GM12878 (cell line): ENCODE measurements around the gene ZBED1. TPM values are rescaled to one million over a fixed set of nuclear protein-coding genes. Genes with fewer than 3 reads are reported as not detected.

Source experiments
- ATAC-seq: fragments of 200-7000 bp; cut with Tn5 transposase; 3 replicates; pipeline ENCODE4 v1.9.1; 2020; ENCODE audit warnings: mild to moderate bottlenecking, moderate library complexity
- BruUV-seq: library from RNA; stranded (reverse); fragments of 400-500 nt; replicated peaks from 2 replicates; lab custom pipeline; 2021; lab: Mats Ljungman, UMichigan
- CTCF ChIA-PET: fragments of 300-600 bp; sonication (Branson Sonifier 250); formaldehyde crosslinking; extraction: SDS; loops from one replicate; lab custom pipeline; 2021; ENCODE audit warnings: inconsistent platforms; lab: Yijun Ruan, JAX
- POLR2A ChIA-PET: fragments of 350-600 bp; formaldehyde crosslinking; extraction: SDS; loops from one replicate; lab custom pipeline; 2021; ENCODE audit warnings: inconsistent platforms; lab: Charles Lee
- RAD21 ChIA-PET: fragments of 300-600 bp; sonication (Branson Sonifier 250); formaldehyde crosslinking; loops from one replicate; lab custom pipeline; 2023; ENCODE audit warnings: antibody characterized with exemption; ENCODE audit not compliant: unreplicated experiment; lab: Charles Lee
- SMC1A ChIA-PET: fragments of 300-600 bp; sonication (Branson Sonifier 250); formaldehyde crosslinking; loops from one replicate; lab custom pipeline; 2023; ENCODE audit not compliant: unreplicated experiment, uncharacterized antibody; lab: Charles Lee
- DNase-seq: peaks from one replicate; pipeline ENCODE4 v3.0.0-alpha.2; 2011; ENCODE audit warnings: low read depth, low spot score
- FAIRE-seq: peaks from 3 replicates; lab custom pipeline; 2011; peaks lifted over from hg19 to GRCh38; lab: Jason Lieb, UNC
- H2AFZ ChIP-seq: 2 replicates; pipeline ENCODE4 v1.6.0; 2011; ENCODE audit warnings: low read depth, low read length, control low read depth; ENCODE audit not compliant: control insufficient read depth
- H3K27ac ChIP-seq: 2 replicates; pipeline ENCODE4 v1.5.1; 2011; ENCODE audit warnings: control low read depth; ENCODE audit not compliant: control insufficient read depth, insufficient read depth
- H3K27me3 ChIP-seq, 2 experiments: replicated peaks in 1 of 2; 2 replicates each; pipeline versions ENCODE4 v1.6.0 to v1.6.1; 2011; ENCODE audit warnings: low read length in 1 of 2; ENCODE audit not compliant: control insufficient read depth in 2 of 2, insufficient read depth in 2 of 2
- H3K36me3 ChIP-seq, 2 experiments: 2 replicates each; pipeline ENCODE4 v1.5.1; 2011; ENCODE audit warnings: low read length in 1 of 2; ENCODE audit not compliant: control insufficient read depth in 2 of 2, insufficient read depth in 2 of 2
- H3K4me1 ChIP-seq: 2 replicates; pipeline ENCODE4 v1.6.1; 2011; ENCODE audit warnings: mild to moderate bottlenecking, low read length, moderate library complexity, mixed read lengths; ENCODE audit not compliant: control insufficient read depth, insufficient read depth
- H3K4me2 ChIP-seq: 2 replicates; pipeline ENCODE4 v1.6.0; 2011; ENCODE audit warnings: control low read depth; ENCODE audit not compliant: control insufficient read depth, insufficient read depth
- H3K4me3 ChIP-seq: fragments of 200-600 bp; sonication (generic); 2 replicates; pipeline ENCODE4 v1.5.1; 2016
- H3K79me2 ChIP-seq: 2 replicates; pipeline ENCODE4 v1.6.0; 2011; ENCODE audit warnings: low read length; ENCODE audit not compliant: control insufficient read depth, insufficient read depth
- H3K9ac ChIP-seq: 2 replicates; pipeline ENCODE4 v1.8.0; 2011; ENCODE audit warnings: low read length, control low read depth, mixed read lengths; ENCODE audit not compliant: control insufficient read depth, insufficient read depth
- H3K9me3 ChIP-seq: replicated peaks from 3 replicates; pipeline ENCODE4 v1.5.1; 2011; ENCODE audit warnings: mild to moderate bottlenecking, low read length; ENCODE audit not compliant: control insufficient read depth, insufficient read depth
- H4K20me1 ChIP-seq: 2 replicates; pipeline ENCODE4 v1.6.0; 2011; ENCODE audit not compliant: control insufficient read depth, insufficient read depth
- ATF3 ChIP-seq: IDR thresholded peaks from 2 replicates; pipeline ENCODE4 v1.6.1; 2011; ENCODE audit warnings: low read depth, mild to moderate bottlenecking, low read length, moderate library complexity, borderline replicate concordance; ENCODE audit errors: extremely low read depth
- CBX3 ChIP-seq: fragments of 200-600 bp; sonication (generic); IDR thresholded peaks from 2 replicates; pipeline ENCODE4 v1.6.1; 2016; ENCODE audit warnings: low read depth, borderline replicate concordance
- ELK1 ChIP-seq: IDR thresholded peaks from 2 replicates; pipeline ENCODE4 v1.6.1; 2012; ENCODE audit warnings: low read depth, low read length, improper control_type of control experiment
- HDGF ChIP-seq: fragments of 450-650 bp; IDR thresholded peaks from 2 replicates; pipeline ENCODE4 v1.6.1; 2016; ENCODE audit warnings: antibody characterized with exemption
- IKZF2 ChIP-seq, 2 experiments: fragments of 450-650 bp; IDR thresholded peaks; 2 replicates each; pipeline ENCODE4 v1.6.1; 2017; ENCODE audit warnings: mild to moderate bottlenecking in 2 of 2, moderate library complexity in 2 of 2
- NFXL1 ChIP-seq: fragments of 450-650 bp; IDR thresholded peaks from 2 replicates; pipeline ENCODE4 v1.6.1; 2017; ENCODE audit warnings: antibody characterized with exemption, mild to moderate bottlenecking, borderline replicate concordance
- PKNOX1 ChIP-seq: fragments of 450-650 bp; IDR thresholded peaks from 2 replicates; pipeline ENCODE4 v1.6.1; 2016; ENCODE audit warnings: mild to moderate bottlenecking
- SRF ChIP-seq, 2 experiments: IDR thresholded peaks; 2 replicates each; pipeline ENCODE4 v1.6.1; 2011; ENCODE audit warnings: low read depth in 2 of 2, low read length in 2 of 2, mild to moderate bottlenecking in 1 of 2, moderate library complexity in 1 of 2
- SUPT20H ChIP-seq: IDR thresholded peaks from 2 replicates; pipeline ENCODE4 v1.6.1; 2011; ENCODE audit warnings: low read depth, mild to moderate bottlenecking, low read length, moderate library complexity, borderline replicate concordance; ENCODE audit not compliant: control insufficient read depth
- ZBED1 ChIP-seq: IDR thresholded peaks from 2 replicates; pipeline ENCODE4 v1.6.1; 2016; ENCODE audit warnings: borderline replicate concordance
- ZNF207 ChIP-seq: fragments of 450-650 bp; IDR thresholded peaks from 2 replicates; pipeline ENCODE4 v1.6.1; 2014; ENCODE audit warnings: antibody characterized with exemption, mild to moderate bottlenecking, borderline replicate concordance
- ZNF24 ChIP-seq: fragments of 450-650 bp; IDR thresholded peaks from 2 replicates; pipeline ENCODE4 v1.6.1; 2017; ENCODE audit warnings: antibody characterized with exemption, mild to moderate bottlenecking
- ZSCAN29 ChIP-seq: fragments of 450-650 bp; IDR thresholded peaks from 2 replicates; pipeline ENCODE4 v1.6.1; 2017; ENCODE audit warnings: mild to moderate bottlenecking, moderate library complexity
- WGBS: methylation state at CpG from one replicate; pipeline ENCODE4 v1.1.6; 2016; ENCODE audit warnings: low lambda C conversion rate; ENCODE audit not compliant: insufficient replicate concordance, insufficient coverage; ENCODE audit errors: missing lambda C conversion rate; 5-methylcytosine and 5-hydroxymethylcytosine counted together
- in situ Hi-C: fragments of 300-500 bp; cut with MboI; formaldehyde crosslinking; loops from 9 replicates; pipeline ENCODE4 v1.14.3; 2018; ENCODE audit warnings: mixed read lengths
- intact Hi-C: fragments of 100-400 bp; cut with micrococcal nuclease; formaldehyde crosslinking; loops from one replicate; pipeline ENCODE4 v1.14.2; 2022; ENCODE audit not compliant: unreplicated experiment
- polyA plus RNA-seq, 11 experiments: library from polyadenylated mRNA; depleted of rRNA in 4 of 11; unstranded in 6 of 11; stranded (reverse) in 5 of 11; fragments of >200 nt; fragmentation: Nextera tagmentation in 4 of 11; fragmentation: Illumina TruSeq in 1 of 11; extraction: Ambion mirVana in 4 of 11; extraction: Trizol in 1 of 11; gene quantifications; 1 replicate in 1 of 11; 2 replicates in 10 of 11; pipeline versions ENCODE4 v1.2.1 to v1.2.3, GENCODE V29; 2011 to 2016; ENCODE audit warnings: inconsistent platforms in 2 of 11, missing spikeins in 2 of 11, low read depth in 1 of 11
- total RNA-seq, 4 experiments: library from RNA; depleted of rRNA in 3 of 4; stranded (reverse); fragments of >200 nt in 3 of 4; fragmentation: Illumina TruSeq in 1 of 4; extraction: Trizol in 1 of 4; gene quantifications; 2 replicates each; pipeline versions ENCODE4 v1.2.1 to v1.2.3, GENCODE V29; 2013 to 2021

Gene ZBED1
- total and polyA plus RNA-seq, 10 of the 15 experiments (the other 5 are each of a cell fraction or from before 2014, with no cell fraction given) = 1.9 to 75.5 (median 40.5) TPM

- Histone ChIP-seq H3K9me3 (peaks cover 3% of the 10 kb centered on the region; the same call in 2 of the 3 replicates), H3K36me3 (no peaks in the 10 kb centered on the region), H3K4me3 (no peak overlapping the region), H3K9ac (no peak overlapping the region), H3K27ac (no peak overlapping the region), H3K27me3 (no peaks in the 10 kb centered on the region), H4K20me1 (no peaks in the 10 kb centered on the region), H3K79me2 (no peaks in the 10 kb centered on the region), H2AFZ (no peak overlapping the region), H3K4me2 (no peak overlapping the region), H3K4me1 (no peaks in the 10 kb centered on the region)
- ATAC-seq = no peak
- TF ChIP-seq HDGF (no peak), PKNOX1 (no peak), SUPT20H (no peak), ZNF24 (no peak)
- in situ Hi-C loops = no loop called here
- RAD21 ChIA-PET = no interaction called here
- POLR2A ChIA-PET = no interaction called here
- no peak for FAIRE-seq
- intact Hi-C loops = no loop called here
- DNase-seq = no peak
- CTCF ChIA-PET = no interaction called here
- 61% methylated on average over 4 of the region's 4 CpGs for WGBS
- SMC1A ChIA-PET = no interaction called here
- no TSS peak for BruUV-seq
These were observed 47.0 kb upstream of the ZBED1 start for GRCh38 chrX:2547736-2548135.

GRCh38 chrX:2546496-2546895, 45.7 kb upstream of the ZBED1 start:
- 5% methylated on average over 1 of the region's 1 CpG for WGBS
- H3K9me3 ChIP-seq = peaks cover 3% of the 10 kb centered on the region; the same call in 2 of the 3 replicates
- H2AFZ ChIP-seq = no peak overlapping the region
- no peaks in the 10 kb centered on the region for H3K4me1 ChIP-seq
- no peak overlapping the region for H3K9ac ChIP-seq
- no peak for ATAC-seq
- FAIRE-seq = no peak
- no peak overlapping the region for H3K4me2 ChIP-seq
- H3K36me3 ChIP-seq = no peaks in the 10 kb centered on the region
- no peak overlapping the region for H3K27ac ChIP-seq
- no peaks in the 10 kb centered on the region for H3K27me3 ChIP-seq
- no peak overlapping the region for H3K4me3 ChIP-seq
- H3K79me2 ChIP-seq = no peaks in the 10 kb centered on the region
- ChIA-PET RAD21 (no interaction called here), CTCF (no interaction called here), POLR2A (no interaction called here), SMC1A (no interaction called here)
- intact Hi-C loops = no loop called here
- BruUV-seq = no TSS peak
- DNase-seq = no peak
- in situ Hi-C loops = no loop called here
- TF ChIP-seq ZNF207 (no peak), ZBED1 (no peak), NFXL1 (no peak), PKNOX1 (no peak), CBX3 (no peak), ATF3 (no peak), IKZF2 (IDR thresholded peaks at IDR 0.05) (no peak), ELK1 (no peak), SRF (IDR thresholded peaks at IDR 0.05; ENCODE audit: low read depth in 2 of 2, low read length in 2 of 2) (no peak), ZSCAN29 (no peak)
- TF ChIP-seq, all 136 proteins: peak for 0
- H4K20me1 ChIP-seq = no peaks in the 10 kb centered on the region
